ENCODE results near the gene ATG14. TPM values are rescaled to one million over a fixed set of nuclear protein-coding genes. Genes with fewer than 3 reads are reported as not detected.

The ATG14 gene
- total RNA-seq, 4 donors from 2014 or later, result 11.5 to 24.7 (median 13.4) TPM

GRCh38 chr14:55318694-55319093 lies 92.9 kb downstream of the ATG14 start:
- Histone ChIP-seq H3K36me3 (peaks cover 0 to 5% (median under 1%) of the 10 kb centered on the region in 4 donors), H3K27ac (peak overlapping the region; percentile 83 to 90 (median 86)), H3K9me3 (no peaks in the 10 kb centered on the region), H3K4me1 (peaks cover 0 to 55% (median 27%) of the 10 kb centered on the region in 4 donors), H3K27me3 (no peaks in the 10 kb centered on the region), H3K4me3 (no peak overlapping the region)
- no peak for DNase-seq
- WGBS, 2 donors (ENCODE audit: low coverage in 1 of 2), result 80 to 87% methylated on average over 1 of the region's 1 CpG
- intact Hi-C loops (cut with DNase I; ENCODE audit: low total_unique reads), result no loop called here
- in situ Hi-C loops (cut with MboI; ENCODE audit: low pct_ligation_motif_present in 1 of 4, low pct_unique_long_range_greater_than_20kb in 1 of 4, low sequenced_read_pairs in 3 of 4), result no loop called here
- TF ChIP-seq CTCF (IDR thresholded peaks at IDR 0.05) (no peak), EP300 (IDR thresholded peaks at IDR 0.05; ENCODE audit: low read depth) (no peak), POLR2A (IDR thresholded peaks at IDR 0.05) (no peak), POLR2AphosphoS5 (IDR thresholded peaks at IDR 0.05) (no peak)

GRCh38 chr14:55317542-55318306 lies 93.9 kb downstream of the ATG14 start:
- in situ Hi-C loops (cut with MboI; ENCODE audit: low pct_ligation_motif_present in 1 of 4, low pct_unique_long_range_greater_than_20kb in 1 of 4, low sequenced_read_pairs in 3 of 4), result no loop called here
- Histone ChIP-seq H3K9me3 (peaks cover under 1 to 2% of the 10 kb centered on the region in 2 donors), H3K27ac (peak overlapping the region; percentile 83 to 90 (median 86)), H3K4me1 (peaks cover 0 to 53% (median 27%) of the 10 kb centered on the region in 4 donors), H3K4me3 (no peak overlapping the region), H3K27me3 (no peaks in the 10 kb centered on the region), H3K36me3 (peaks cover 0 to 8% (median under 1%) of the 10 kb centered on the region in 4 donors)
- TF ChIP-seq CTCF (IDR thresholded peaks at IDR 0.05), result no peak
- TF ChIP-seq POLR2A (IDR thresholded peaks at IDR 0.05), result no peak
- TF ChIP-seq EP300 (IDR thresholded peaks at IDR 0.05; ENCODE audit: low read depth), result no peak
- no peak for TF ChIP-seq POLR2AphosphoS5 (IDR thresholded peaks at IDR 0.05)
- WGBS, 2 donors (ENCODE audit: low coverage in 1 of 2), result 14 to 29% methylated on average over 3 of the region's 3 CpGs
- intact Hi-C loops (cut with DNase I; ENCODE audit: low total_unique reads), result no loop called here
- no peak for DNase-seq

- peaks cover 0 to 54% (median 29%) of the 10 kb centered on the region in 4 donors for H3K4me1 ChIP-seq
- peak; percentile 68 for DNase-seq
- 56 to 57% methylated on average over 4 of the region's 4 CpGs for WGBS, 2 donors (ENCODE audit: low coverage in 1 of 2)
- H3K9me3 ChIP-seq, result peaks cover 5 to 12% of the 10 kb centered on the region in 2 donors
- H3K27me3 ChIP-seq, result no peaks in the 10 kb centered on the region
- intact Hi-C loops (cut with DNase I; ENCODE audit: low total_unique reads) (no loop called here), in situ Hi-C loops (cut with MboI; ENCODE audit: low pct_ligation_motif_present in 1 of 4, low pct_unique_long_range_greater_than_20kb in 1 of 4, low sequenced_read_pairs in 3 of 4) (no loop called here)
- H3K36me3 ChIP-seq, result peaks cover 0 to 16% (median under 1%) of the 10 kb centered on the region in 4 donors
- TF ChIP-seq POLR2A (IDR thresholded peaks at IDR 0.05) (no peak), POLR2AphosphoS5 (IDR thresholded peaks at IDR 0.05) (peak in 2 of 3 donors; percentile 27 to 55)
- H3K27ac ChIP-seq, result peak overlapping the region; percentile 83 to 90 (median 86)
- H3K4me3 ChIP-seq, result no peak overlapping the region
Measured at GRCh38 chr14:55316564-55316963, 95.1 kb downstream of the ATG14 start.

Small RNA genes lying within 50 kb of the gene (small RNA-seq; reads per million reads assigned to genes)
- 0 to 0.28 (median 0) reads per million in 4 donors for gene AL356801.1

Other genes with a start within 250 kb of the ATG14 start
- gene DLGAP5, start 220.2 kb downstream of the ATG14 start, total RNA-seq, result 10 to 100 TPM in 1 of 4 donors, 1 to 10 TPM in 2, under 1 TPM in 1; 0.82 to 11.5 (median 1.3) TPM
- gene FBXO34, start 140.4 kb downstream of the ATG14 start, total RNA-seq, result 100 to 1,000 TPM in 2 of 4 donors, 10 to 100 TPM in 2; 34.2 to 129 (median 99.4) TPM
- gene TBPL2, start 28.8 kb upstream of the ATG14 start, total RNA-seq, result not detected
- 100 to 1,000 TPM; 101 to 279 (median 129) TPM for gene KTN1, start 168.4 kb upstream of the ATG14 start, total RNA-seq

Measured in transverse colon (tissue), 4 donors.